B cell (primary cell): Measurements from ENCODE around the gene STXBP2. TPM values are rescaled to one million over a fixed set of nuclear protein-coding genes. Genes with fewer than 3 reads are reported as not detected.

ENCODE experiments used
- ATAC-seq: fragments of 200-7000 bp; cut with Tn5 transposase; one replicate; pipeline ENCODE4 v1.10.0; 2021; ENCODE audit warnings: low read depth, mild to moderate bottlenecking, moderate number of reproducible peaks, moderate library complexity
- CTCF ChIA-PET: fragments of 350-600 bp; sonication (Branson Sonifier 250); formaldehyde crosslinking; loops from one replicate; lab custom pipeline; 2021; ENCODE audit warnings: antibody characterized with exemption, inconsistent platforms; lab: Charles Lee
- POLR2A ChIA-PET: fragments of 350-600 bp; sonication (Branson Sonifier 250); formaldehyde crosslinking; loops from one replicate; lab custom pipeline; 2021; ENCODE audit warnings: antibody characterized with exemption; lab: Charles Lee
- DNase-seq: peaks from one replicate; pipeline ENCODE4 v3.0.0; 2013
- H2AFZ ChIP-seq: 2 replicates; pipeline ENCODE4 v1.6.1; 2012; ENCODE audit warnings: mild to moderate bottlenecking, low read depth, low read length; ENCODE audit not compliant: insufficient read depth, poor library complexity, severe bottlenecking
- H3K27ac ChIP-seq, 2 donors: 1 replicate in 1 of 2; 2 replicates in 1 of 2; pipeline ENCODE4 v1.5.1; 2012 to 2013; ENCODE audit warnings: low read length in 2 of 2, mild to moderate bottlenecking in 2 of 2, moderate library complexity in 1 of 2
- H3K27me3 ChIP-seq, 4 experiments: fragments of 200-600 bp in 1 of 4; sonication (generic) in 1 of 4; replicated peaks in 1 of 4; 1 replicate in 2 of 4; 2 replicates in 2 of 4; pipeline versions ENCODE4 v1.6.1 to v1.7.0; 2013 to 2016; ENCODE audit warnings: low read length in 3 of 4, mild to moderate bottlenecking in 2 of 4, mixed read lengths in 1 of 4, moderate library complexity in 1 of 4; ENCODE audit not compliant: insufficient read depth in 4 of 4, control insufficient read depth in 3 of 4; ENCODE audit errors: control extremely low read depth in 1 of 4
- H3K36me3 ChIP-seq, 2 experiments: replicated peaks in 1 of 2; 1 replicate in 1 of 2; 2 replicates in 1 of 2; pipeline versions ENCODE4 v1.6.1 to v1.7.1; 2013; ENCODE audit warnings: low read length in 1 of 2; ENCODE audit not compliant: insufficient read depth in 2 of 2, control insufficient read depth in 1 of 2; ENCODE audit errors: control extremely low read depth in 1 of 2, extremely low read depth in 1 of 2
- H3K4me1 ChIP-seq, 2 donors: fragments of 200-600 bp in 1 of 2; sonication (generic) in 1 of 2; 1 replicate in 1 of 2; 2 replicates in 1 of 2; pipeline versions ENCODE4 v1.5.1 to v1.6.1; 2013 to 2017; ENCODE audit warnings: low read length in 2 of 2; ENCODE audit not compliant: control insufficient read depth in 2 of 2, insufficient read depth in 2 of 2
- H3K4me2 ChIP-seq: replicated peaks from 2 replicates; pipeline ENCODE3; 2012; ENCODE audit warnings: mild to moderate bottlenecking, low read depth, low read length; ENCODE audit not compliant: poor library complexity, severe bottlenecking
- H3K4me3 ChIP-seq, 5 experiments: fragments of 200-600 bp in 1 of 5; sonication (generic) in 1 of 5; 1 replicate in 3 of 5; 2 replicates in 2 of 5; pipeline versions ENCODE4 v1.5.1 to v1.7.0; 2011 to 2016; ENCODE audit warnings: low read length in 4 of 5, mild to moderate bottlenecking in 4 of 5, low read depth in 2 of 5, control low read depth in 1 of 5, moderate library complexity in 1 of 5; ENCODE audit not compliant: insufficient read depth in 1 of 5; ENCODE audit errors: control extremely low read depth in 1 of 5, extremely low read depth in 1 of 5
- H3K79me2 ChIP-seq: fragments of 200-600 bp; sonication (generic); one replicate; pipeline ENCODE4 v1.6.0; 2016; ENCODE audit warnings: low read length; ENCODE audit not compliant: control insufficient read depth, insufficient read depth
- H3K9ac ChIP-seq: fragments of 200-600 bp; sonication (generic); 2 replicates; pipeline ENCODE4 v1.6.1; 2017; ENCODE audit warnings: mild to moderate bottlenecking, low read length, moderate library complexity
- H3K9me3 ChIP-seq, 3 donors: one replicate each; pipeline versions ENCODE4 v1.6.1 to v1.7.1; 2013; ENCODE audit warnings: low read length in 2 of 3; ENCODE audit not compliant: control insufficient read depth in 2 of 3, insufficient read depth in 1 of 3; ENCODE audit errors: control extremely low read depth in 1 of 3
- H4K20me1 ChIP-seq: 2 replicates; pipeline ENCODE4 v1.6.0; 2012; ENCODE audit warnings: mild to moderate bottlenecking, low read length; ENCODE audit not compliant: insufficient read depth, control insufficient read depth, poor library complexity, severe bottlenecking
- H3K27ac Mint-ChIP-seq: one replicate; pipeline ENCODE4 v1.8.0; 2021; ENCODE audit warnings: mixed read lengths
- H3K27me3 Mint-ChIP-seq: one replicate; pipeline ENCODE4 v1.8.0; 2021; ENCODE audit warnings: mixed read lengths
- H3K4me1 Mint-ChIP-seq: one replicate; pipeline ENCODE4 v1.8.0; 2021; ENCODE audit warnings: mixed read lengths
- H3K4me3 Mint-ChIP-seq: one replicate; pipeline ENCODE4 v1.8.0; 2021; ENCODE audit warnings: mixed read lengths
- H3K9me3 Mint-ChIP-seq: one replicate; pipeline ENCODE4 v1.8.0; 2022; ENCODE audit warnings: mixed read lengths; ENCODE audit not compliant: insufficient read depth
- CTCF ChIP-seq: fragments of 200-600 bp; IDR thresholded peaks from one replicate; pipeline ENCODE4 v1.8.0; 2022; ENCODE audit warnings: antibody characterized with exemption, mild to moderate bottlenecking
- EZH2 ChIP-seq: IDR thresholded peaks from 2 replicates; pipeline ENCODE4 v1.6.1; 2012; ENCODE audit warnings: borderline replicate concordance, low read depth, mild to moderate bottlenecking, moderate library complexity, low read length; ENCODE audit not compliant: insufficient read depth, poor library complexity, severe bottlenecking
- WGBS: methylation state at CpG from one replicate; pipeline ENCODE4 v1.1.5; 2013; ENCODE audit warnings: missing lambda C conversion rate; ENCODE audit not compliant: insufficient coverage; 5-methylcytosine and 5-hydroxymethylcytosine counted together
- intact Hi-C: fragments of 100-400 bp; cut with micrococcal nuclease; formaldehyde crosslinking; loops from one replicate; pipeline ENCODE4 v1.10.0; 2022
- polyA plus RNA-seq: library from polyadenylated mRNA; depleted of rRNA; stranded (reverse); fragments of >200 nt; gene quantifications from 2 replicates; pipeline ENCODE4 v1.2.3, GENCODE V29; 2012
- total RNA-seq, 2 donors: library from RNA; stranded (reverse); fragments of 120-200 nt in 1 of 2; gene quantifications; 1 replicate in 1 of 2; 2 replicates in 1 of 2; pipeline versions ENCODE4 v1.2.3 to v1.2.4, GENCODE V29; 2013 to 2022

Gene STXBP2
- total and polyA plus RNA-seq, 2 donors (not counting 1 experiment from before 2014, with no cell fraction given), result 222 to 226 TPM

- TF ChIP-seq EZH2, result no peak
- no peak for TF ChIP-seq CTCF
- peaks cover 17 to 20% of the 10 kb centered on the region in 2 donors for H3K4me1 ChIP-seq
- Mint-ChIP-seq H3K4me1 (peaks cover 27% of the 10 kb centered on the region), H3K27ac (no peak overlapping the region), H3K9me3 (no peaks in the 10 kb centered on the region), H3K27me3 (no peaks in the 10 kb centered on the region), H3K4me3 (no peak overlapping the region)
- H3K9ac ChIP-seq, result no peak overlapping the region
- H4K20me1 ChIP-seq, result peaks cover 40% of the 10 kb centered on the region
- ChIA-PET CTCF (interaction anchor here (0.6 kb wide), 1 partner anchor 10 kb away, joined by 3 read pairs; no protein-coding TSS in a partner anchor), POLR2A (interaction anchor here (1.3 kb wide), 1 partner anchor 11 kb away, joined by 7 read pairs; the partner anchor contains the start of genes PET100 and XAB2)
- DNase-seq (no peak), ATAC-seq (no peak)
- 100% methylated on average over 9 of the region's 11 CpGs for WGBS
- no peaks in the 10 kb centered on the region for H3K27me3 ChIP-seq
- intact Hi-C loops, result no loop called here
- no peak overlapping the region for H2AFZ ChIP-seq
- peaks cover 4 to 42% of the 10 kb centered on the region in 2 experiments for H3K36me3 ChIP-seq
- H3K4me2 ChIP-seq, result no peak overlapping the region
- peaks cover 0 to 14% (median 0%) of the 10 kb centered on the region in 3 donors for H3K9me3 ChIP-seq
- no peak overlapping the region for H3K27ac ChIP-seq
- no peak overlapping the region for H3K4me3 ChIP-seq
- H3K79me2 ChIP-seq, result peaks cover 37% of the 10 kb centered on the region
Observed at GRCh38 chr19:7640803-7641202, 3.9 kb downstream of the STXBP2 start.
